NCI-H526 treated with DMSO at 0.1 percent for 48 hours (cell line): ENCODE data around the gene NHSL2.

Source experiments
- DNase-seq: peaks from one replicate; lab custom pipeline; 2025; lab: John Stamatoyannopoulos, UW

Gene NHSL2

DNA sequence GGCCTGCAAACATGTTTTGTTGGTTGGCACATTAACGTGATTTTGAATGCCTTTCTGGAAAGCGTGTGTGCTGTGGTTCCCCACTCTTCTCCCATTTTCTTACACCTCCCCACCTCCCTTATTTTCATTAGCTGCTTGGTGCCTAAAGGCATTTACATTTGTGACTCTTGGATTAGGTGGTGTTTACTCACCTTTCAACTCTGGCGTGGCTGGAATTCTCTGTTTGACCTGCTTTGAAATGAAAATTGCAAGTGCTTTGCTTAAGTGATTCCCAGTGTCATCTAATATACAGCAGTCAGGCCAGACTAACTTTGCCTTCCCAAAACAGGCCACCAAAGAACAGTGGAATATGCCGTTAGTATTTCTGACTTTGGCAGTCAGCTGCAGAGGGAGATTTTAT is 80.5 kb downstream of the NHSL2 start:
- DNase-seq, result no peak

- DNase-seq, result no peak
These were observed 82.1 kb downstream of the NHSL2 start for GRCh38 chrX:71992711-71993110.

- DNase-seq, result no peak
These were observed 82.7 kb downstream of the NHSL2 start for GRCh38 chrX:71993371-71993770.

DNA sequence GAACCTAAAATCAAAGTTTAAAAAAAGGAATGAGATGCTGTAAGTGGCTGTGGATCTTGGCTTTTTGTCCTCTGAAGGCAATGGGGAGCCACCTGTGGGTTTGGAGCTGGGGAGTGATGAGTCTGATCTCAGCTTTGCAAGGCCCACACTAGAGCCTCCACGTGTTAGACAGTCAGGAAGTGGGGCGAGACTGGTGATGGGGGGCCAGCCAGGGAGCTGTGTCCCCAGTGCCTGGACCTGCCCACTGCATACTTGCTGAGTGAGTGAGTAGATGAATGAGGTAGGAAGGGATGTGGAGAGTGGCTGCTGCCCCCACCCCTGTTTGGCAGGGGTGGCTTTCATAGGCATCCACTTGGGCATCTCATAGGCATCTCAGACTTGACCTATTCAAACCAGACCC is 84.0 kb downstream of the NHSL2 start:
- no peak for DNase-seq

DNA sequence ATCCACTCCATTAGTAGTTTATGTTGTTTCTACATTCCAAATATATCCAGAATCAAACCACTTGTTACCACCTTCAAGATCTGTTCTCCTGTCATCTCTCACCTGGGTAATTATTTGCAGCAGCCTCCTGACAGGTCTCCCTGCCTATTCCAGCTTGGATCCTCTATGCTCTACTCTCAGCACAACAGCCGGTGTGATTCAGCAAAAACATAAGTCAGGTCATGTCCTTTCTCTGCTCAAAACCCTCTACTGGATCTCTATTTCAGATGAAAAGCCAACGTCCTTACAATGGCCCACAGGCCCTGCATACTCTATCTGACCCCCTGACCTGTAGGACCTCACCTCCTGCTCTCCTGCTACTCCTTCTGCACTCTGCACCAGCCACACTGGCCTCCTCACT is 84.5 kb downstream of the NHSL2 start:
- no peak for DNase-seq

GRCh38 chrX:71996136-71996535 is 85.5 kb downstream of the NHSL2 start:
- DNase-seq, result no peak

DNA sequence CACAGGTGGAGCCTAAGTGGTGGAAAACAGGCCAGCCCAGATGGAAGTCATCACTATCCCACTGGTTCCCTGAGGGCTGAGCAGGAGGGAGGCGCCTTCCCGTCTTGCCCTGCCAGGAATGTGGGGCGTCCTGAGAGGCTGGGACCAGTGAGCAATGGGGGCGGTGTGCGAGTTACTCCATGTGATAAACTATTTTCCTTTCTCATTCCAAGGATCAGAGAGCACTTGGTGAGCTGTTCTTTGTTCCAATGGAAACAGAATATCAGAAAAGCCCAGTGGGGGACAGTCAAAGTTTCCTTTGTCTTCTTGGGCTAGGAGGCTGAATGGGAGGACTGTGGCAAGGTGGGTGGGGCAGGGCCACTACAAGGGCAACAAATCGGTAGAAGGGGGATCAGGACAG is 86.2 kb downstream of the NHSL2 start:
- DNase-seq, result no peak

DNA sequence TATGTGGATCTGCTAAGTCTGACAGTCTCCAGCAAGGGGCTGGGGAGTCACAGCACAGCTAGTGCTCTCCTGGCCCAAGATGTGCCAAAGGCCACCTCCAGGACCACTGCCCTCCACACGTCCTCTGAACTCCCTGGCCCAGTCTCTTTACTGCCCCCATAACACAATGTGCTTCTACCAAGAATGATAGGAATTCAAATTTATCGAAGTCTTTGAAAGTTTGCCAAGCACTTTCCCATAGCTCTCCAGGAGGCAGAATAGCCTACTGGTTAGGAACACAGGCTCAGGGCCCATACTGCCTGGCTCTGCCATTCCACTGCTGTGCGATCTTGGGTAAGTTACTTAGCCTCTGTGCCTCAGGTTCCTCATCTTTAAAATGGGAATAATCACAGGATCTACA is 86.7 kb downstream of the NHSL2 start:
- DNase-seq, result no peak

DNA sequence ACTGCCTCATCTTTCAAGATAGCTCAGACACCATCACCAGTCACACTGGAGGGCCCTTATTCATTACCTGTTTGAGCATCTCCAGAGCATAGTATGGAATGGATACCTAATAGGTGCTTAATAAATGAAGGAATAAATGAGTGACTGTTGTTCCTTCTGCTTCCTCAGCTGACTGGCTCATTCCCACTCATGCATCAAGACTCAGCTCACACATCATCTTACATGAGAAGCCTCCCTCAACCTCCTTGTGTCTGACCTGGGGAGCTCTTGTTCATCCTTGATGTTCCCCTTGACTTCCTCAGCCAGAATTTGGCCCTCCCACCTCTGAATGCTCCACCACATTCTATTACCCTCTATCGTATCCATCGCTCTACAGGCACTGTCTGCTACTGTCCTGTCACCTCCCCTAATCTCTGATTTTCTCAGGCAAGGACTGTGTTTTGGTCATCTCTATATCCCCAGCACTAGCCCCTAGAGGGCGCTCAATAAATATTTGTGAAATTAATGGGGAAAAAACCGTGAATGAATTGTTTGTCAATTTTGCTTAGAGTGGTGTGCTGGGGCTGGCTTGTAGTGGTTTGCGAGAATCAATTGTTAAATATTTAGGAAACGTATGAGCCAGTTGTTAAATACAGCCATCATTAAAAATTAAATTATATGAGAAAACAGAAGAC is 88.3 kb downstream of the NHSL2 start:
- no peak for DNase-seq

DNA sequence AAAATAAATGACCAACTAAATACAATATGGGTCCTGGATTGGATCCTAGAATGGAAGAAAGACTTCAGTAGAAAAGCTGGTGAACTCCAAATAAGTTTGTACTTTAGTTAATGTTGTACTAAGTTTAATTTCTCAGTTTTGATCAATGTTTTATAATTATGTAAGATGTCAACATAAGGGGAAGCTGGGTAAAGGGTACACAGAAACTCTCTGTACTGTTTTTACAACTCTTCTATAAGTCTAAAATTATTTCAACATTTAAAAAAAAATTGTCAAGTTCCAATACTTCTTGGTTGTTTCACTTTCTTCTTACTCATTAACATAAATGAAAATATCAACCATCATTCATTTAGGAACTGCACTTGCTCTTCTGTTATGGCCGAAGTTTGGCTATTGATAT is 88.9 kb downstream of the NHSL2 start:
- DNase-seq, result no peak

GRCh38 chrX:72001471-72001870 is 90.8 kb downstream of the NHSL2 start:
- no peak for DNase-seq

GRCh38 chrX:72001906-72002305 is 91.3 kb downstream of the NHSL2 start:
- DNase-seq, result no peak

DNA sequence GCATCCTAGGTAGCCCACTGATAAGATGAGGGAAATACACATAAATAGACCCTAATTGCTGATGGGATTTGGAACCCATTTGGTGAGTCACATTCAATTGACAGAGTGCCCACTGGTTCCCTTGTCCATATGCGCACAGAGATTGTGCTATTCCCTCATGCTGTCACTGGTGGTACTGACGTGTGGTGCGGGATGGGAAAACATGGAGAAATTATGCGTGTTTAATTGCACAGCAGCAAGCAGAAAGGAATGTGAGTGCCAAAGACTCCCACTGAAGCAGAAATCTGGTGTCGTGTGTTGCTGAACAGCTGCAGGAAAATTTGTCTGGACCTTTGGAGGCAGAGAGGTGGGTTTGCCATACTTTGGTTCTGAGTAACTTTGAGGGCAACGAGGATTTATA is 92.2 kb downstream of the NHSL2 start:
- DNase-seq, result no peak

DNA sequence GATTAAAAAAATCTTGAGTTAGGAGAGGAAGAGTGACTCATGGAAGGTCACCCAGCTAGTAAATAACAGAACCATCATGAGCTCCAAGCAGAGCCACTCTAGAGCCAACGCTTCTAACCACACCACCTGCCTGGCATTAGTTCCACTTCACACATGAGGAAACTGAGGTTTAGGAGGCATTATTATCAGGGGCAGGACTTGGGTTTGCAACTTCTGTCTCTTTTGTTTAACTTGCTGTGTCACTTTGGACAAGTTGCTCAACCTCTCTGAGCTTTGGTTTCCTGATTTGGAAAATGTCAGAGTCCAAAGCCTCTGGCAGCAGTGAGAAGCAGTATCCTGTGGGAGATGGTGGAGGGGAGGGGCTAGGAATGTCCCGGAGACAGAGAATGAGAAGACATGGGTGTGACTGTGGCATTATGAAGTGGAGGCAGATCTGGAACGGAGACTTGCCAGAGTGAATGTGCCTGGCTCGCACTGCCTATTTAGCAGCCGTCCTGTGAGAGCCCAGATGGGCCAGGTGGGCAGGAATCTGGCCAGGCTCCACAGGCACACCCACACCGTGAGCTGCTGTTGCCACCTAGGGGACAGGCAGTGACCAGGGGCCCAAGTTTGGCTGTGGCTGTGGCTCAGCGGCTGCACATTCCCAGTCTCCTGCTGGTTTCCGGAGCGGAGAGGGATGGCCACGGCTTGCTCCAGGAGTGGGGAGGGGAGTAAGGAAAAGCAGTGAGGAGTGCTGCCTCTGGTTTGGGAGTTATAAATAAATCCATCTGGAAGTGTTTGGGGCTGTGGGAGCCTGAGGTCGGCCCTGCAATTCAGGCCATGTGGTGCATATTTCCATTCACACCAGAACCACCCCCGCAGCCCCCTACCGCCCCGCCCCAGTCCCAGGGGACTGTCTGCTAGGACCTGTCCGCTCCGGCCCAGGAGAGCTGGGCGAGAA is 93.4 kb downstream of the NHSL2 start:
- no peak for DNase-seq

- DNase-seq, result no peak
These were observed 94.4 kb downstream of the NHSL2 start for GRCh38 chrX:72005046-72005445.

GRCh38 chrX:72006461-72006860 is 95.8 kb downstream of the NHSL2 start:
- DNase-seq, result no peak

- no peak for DNase-seq
These were observed 99.1 kb downstream of the NHSL2 start for GRCh38 chrX:72009731-72010130.

- DNase-seq, result no peak
These were observed 101.1 kb downstream of the NHSL2 start for GRCh38 chrX:72011734-72012133.

DNA sequence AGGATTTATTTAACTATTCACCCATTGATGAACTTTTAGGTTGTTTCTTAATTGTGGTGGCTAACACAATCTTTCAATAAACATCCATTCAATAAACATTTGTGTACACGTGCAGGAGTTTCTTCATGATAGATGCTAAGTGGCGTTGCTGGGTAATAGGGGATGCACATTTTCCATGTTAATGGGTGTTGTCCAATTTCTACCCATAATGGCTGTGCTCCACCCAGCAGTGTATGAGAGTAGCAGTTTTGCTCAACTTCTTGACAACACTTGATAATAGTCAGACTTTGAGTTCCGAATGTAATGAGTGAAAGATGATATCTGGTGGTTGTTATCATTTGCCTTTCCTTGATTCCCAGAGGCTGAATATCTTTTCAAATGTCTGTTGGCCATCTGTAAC is 104.7 kb downstream of the NHSL2 start:
- no peak for DNase-seq

DNA sequence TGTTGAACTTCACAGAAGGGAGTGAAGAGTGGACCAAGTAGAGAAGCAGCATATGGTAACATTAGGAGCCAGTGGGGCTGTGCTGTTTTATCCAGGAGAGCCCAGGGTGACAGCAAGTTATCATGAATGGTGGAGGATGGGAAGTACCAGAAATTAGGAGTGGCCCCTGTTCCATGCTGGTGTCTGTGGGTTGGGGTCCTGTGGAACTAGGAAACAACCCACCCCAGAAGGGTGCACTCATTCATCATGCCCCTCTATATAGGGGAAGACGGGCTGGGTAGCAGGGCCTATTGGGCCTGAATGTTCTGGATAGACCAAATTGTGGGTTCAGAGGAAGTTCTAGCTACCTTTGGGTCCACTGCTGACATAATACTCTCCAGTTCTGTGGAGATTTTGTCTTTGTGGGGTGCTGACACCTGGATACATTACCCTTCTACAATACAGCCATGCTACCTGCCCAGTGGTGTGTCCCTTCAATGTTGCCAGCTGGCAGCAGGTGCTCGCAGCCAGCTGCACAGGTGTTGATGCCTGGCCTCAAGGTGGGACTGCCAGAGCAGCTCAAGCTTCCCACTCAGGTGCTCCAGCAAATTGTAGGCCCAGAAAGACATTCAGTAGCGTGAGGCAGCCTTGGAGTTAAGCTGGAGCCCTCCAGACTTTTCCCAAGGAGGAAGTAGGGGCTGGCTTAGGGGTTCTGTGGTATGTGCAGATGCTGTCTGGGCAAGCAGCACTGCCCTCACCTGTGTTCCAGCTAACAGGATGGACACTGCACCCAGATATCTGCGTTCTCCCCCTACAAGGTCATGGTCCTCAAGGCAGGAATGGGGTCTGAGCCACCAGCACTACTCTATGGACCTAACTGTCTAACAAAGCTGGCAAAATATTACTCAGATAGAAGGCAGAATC is 106.5 kb downstream of the NHSL2 start:
- no peak for DNase-seq

DNA sequence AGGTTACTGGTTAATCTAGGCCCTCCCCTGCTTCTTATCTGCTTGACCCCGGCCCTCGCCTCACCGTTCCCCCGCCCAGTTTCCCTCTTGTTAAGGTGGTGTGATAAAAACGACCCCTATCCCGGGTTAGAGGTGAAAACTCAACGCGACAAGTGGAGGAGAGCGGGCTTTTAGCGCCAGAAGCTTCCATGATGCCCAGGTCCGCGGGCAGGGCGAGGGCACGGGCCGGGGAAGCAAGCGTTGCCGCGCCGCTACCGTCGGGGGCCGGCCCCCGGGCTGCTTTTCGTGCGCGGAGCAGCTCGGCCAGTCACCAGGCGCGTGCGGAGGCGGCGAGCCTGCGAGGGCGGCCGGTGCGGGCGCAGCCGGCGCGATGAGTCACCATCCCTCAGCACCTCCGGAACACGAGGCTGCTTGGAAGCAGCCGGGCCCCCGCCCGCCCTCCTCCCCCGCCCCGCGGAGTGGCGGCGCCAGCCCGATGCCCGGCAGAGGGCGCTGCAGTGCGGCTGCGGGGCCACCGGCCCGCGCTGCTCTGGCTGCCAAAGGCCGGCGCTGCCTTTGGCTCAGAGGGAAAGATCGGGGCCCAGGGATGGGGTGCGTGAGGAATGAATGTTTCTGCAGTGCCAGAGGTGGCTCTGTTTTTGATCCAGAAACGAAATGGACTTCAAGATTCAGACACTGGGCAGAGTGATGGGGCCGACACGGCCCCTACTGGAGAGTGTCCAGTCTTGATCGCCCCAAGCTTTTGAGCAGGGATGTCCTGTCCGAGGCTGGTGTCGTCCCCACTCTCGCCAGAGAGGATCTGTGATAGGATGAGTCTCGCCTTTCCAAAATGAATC is 107.8 kb downstream of the NHSL2 start:
- peak; percentile 3 for DNase-seq

GRCh38 chrX:72019487-72019886 is 108.8 kb downstream of the NHSL2 start:
- no peak for DNase-seq
